ENCODE results near the gene SOX18.

Gene SOX18

GRCh38 chr20:64051561-64052325 is 2.3 kb upstream of the SOX18 start:
- no peak for DNase-seq

DNA sequence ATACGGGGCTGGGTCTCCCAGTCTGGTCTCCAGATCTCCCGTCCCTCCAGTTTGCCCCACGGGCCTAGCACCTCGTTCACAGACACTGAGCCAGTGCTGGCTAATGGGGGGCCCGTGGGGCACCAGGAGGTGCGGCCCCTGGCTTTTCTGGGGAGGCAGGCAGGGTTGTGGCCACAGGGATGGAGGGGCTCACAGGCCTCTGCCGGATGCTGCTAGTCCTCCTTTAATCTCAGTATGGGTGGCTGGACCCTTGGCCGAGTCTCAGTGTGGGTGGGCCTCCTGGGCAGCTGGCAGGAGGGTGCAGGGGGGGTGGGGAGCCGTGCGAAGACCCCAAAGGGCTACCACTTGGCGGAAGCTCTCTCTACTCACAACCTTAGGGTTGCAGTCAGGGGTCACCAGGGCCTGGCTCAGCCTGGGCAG is 1.6 kb upstream of the SOX18 start:
- DNase-seq: no peak

DNA sequence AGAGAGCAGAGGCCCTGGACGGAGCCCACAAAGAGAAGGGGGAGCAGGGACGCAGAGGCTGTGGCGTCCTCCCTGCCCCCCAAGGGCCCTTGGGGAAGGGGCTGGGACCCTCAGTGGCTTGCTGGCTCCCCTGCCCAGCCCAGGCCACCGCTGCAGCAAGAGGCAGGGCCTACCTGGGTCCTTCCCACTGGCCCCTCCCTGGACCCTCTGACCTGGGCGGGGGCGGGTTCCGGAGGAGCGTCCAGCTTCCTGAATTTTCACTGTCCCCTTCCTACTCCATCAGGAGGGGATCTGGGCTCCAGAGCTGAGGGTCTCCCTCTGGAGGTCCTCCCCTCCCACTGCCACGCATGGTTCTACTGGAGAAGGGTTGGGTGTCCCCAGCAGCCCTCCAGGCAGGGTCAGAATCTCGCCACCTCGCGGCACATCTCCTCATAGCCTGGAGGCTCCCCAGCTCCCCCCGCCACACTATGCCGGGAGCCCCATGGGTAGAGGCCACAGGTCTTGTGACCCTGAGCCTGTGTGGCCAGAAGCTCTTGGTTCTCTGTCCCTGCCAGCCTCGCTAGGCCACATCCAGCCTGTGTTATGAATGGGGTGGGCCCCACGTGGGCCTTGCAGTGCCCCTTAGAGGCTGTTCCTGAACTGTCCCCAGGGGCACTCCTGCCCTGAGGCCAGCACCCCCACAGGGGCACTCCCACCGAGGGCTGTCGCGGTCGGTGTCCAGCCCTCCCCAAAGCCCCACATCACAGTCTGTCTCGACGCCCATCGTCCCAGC is 1.0 kb upstream of the SOX18 start:
- DNase-seq: no peak

GRCh38 chr20:64049878-64050260 is 430 bp upstream of the SOX18 start:
- DNase-seq: no peak

- DNase-seq: no peak
These were observed 916 bp downstream of the SOX18 start for GRCh38 chr20:64048402-64049044.

GRCh38 chr20:64047968-64048401 is 1.5 kb downstream of the SOX18 start:
- no peak for DNase-seq

DNA sequence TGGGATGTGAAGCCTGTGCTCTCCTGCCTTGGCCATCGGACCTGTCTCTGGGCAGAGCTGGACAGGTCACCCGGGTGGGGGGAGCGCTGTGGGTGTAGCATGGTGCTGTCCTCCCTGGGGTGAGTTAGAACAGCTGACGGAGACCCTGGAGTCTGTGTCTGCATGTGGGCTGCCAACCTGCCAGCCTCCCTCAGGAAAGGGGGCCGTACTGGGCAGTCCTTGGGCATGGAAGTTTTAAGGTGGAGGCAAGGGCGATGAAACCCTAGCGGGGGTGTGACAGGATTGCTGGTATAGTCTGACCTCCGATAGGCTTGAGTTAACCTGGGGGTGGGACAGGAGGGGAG is 2.4 kb downstream of the SOX18 start:
- no peak for DNase-seq

- no peak for DNase-seq
These were observed 4.0 kb downstream of the SOX18 start for GRCh38 chr20:64045346-64046011.

DNA sequence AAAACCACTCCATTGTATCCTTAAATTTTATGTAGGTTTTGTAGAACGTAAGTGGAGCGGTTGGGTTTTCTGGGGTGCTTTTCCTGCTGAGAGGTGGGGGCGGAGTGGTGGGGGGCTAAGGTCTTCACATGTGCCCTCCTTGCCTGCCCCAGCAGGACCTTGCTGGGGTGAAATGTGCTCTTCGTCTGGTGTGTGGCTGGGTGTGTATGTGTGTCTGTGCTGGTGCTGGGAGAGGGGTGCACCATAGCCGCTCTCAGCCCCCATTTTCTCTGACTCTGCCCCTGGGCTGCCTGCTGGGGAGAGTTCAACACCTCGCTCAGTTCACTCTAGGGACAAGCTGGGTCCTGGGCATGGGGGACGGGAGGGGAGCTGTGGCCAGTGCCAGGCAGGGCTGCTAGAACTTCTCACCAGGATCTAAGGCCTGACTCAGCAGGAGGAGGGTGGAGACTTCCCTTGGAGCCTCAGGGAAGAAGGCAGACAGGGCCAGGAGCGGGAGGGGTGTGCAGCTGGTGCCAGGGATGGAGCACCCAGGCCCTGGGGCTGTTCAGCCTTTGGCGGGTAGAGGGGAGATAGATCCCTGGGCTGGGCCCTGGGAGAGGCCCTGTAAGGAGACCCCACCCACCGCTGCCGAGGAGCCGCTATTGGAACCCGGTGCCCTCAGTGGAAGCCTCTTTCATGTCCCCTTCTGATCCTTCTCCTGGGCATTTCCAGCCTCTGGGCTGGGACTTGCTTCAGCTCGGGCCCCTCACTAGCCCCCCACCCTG is 4.8 kb downstream of the SOX18 start:
- DNase-seq: no peak

GRCh38 chr20:64043768-64044167 is 5.7 kb downstream of the SOX18 start:
- no peak for DNase-seq

- no peak for DNase-seq
These were observed 7.2 kb downstream of the SOX18 start for GRCh38 chr20:64042054-64042781.

- no peak for DNase-seq
These were observed 7.7 kb downstream of the SOX18 start for GRCh38 chr20:64041781-64042053.

DNA sequence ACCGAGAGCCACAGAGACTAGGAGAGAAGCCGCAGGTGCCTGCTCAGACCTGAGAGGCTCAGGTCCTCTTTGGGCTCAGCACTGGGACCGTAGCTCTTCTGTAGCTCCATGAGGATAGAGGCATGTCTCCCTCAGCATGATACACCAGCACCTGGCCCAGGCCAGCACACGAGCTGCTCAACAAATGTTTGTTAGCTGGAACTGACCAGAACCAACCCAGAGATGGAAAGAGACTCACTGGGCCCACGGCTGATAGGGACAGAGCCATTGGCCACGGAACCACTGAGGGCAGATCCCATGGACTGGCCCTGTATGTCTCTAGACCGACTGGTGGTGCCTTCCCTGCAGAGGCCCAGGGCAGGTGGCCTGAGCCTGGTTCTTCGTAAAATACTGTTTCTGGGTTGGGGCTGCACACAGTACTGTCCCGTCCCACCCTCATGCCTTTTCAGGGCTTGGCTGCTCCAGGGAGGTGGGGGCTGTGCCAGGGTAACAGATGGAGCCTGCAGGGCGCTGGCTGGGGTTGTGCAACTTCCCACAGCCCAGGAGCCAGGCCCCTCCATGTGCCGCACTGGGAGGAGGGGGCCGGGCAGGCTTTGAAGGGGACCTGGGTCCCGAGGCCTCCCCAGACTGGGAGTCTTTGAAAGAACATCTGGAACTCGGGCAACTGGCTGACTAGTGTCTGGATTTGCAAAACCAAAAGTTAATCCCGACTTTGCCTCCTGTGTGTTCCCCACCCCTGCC is 8.2 kb downstream of the SOX18 start:
- no peak for DNase-seq

- no peak for DNase-seq
These were observed 9.0 kb downstream of the SOX18 start for GRCh38 chr20:64040231-64041039.

DNA sequence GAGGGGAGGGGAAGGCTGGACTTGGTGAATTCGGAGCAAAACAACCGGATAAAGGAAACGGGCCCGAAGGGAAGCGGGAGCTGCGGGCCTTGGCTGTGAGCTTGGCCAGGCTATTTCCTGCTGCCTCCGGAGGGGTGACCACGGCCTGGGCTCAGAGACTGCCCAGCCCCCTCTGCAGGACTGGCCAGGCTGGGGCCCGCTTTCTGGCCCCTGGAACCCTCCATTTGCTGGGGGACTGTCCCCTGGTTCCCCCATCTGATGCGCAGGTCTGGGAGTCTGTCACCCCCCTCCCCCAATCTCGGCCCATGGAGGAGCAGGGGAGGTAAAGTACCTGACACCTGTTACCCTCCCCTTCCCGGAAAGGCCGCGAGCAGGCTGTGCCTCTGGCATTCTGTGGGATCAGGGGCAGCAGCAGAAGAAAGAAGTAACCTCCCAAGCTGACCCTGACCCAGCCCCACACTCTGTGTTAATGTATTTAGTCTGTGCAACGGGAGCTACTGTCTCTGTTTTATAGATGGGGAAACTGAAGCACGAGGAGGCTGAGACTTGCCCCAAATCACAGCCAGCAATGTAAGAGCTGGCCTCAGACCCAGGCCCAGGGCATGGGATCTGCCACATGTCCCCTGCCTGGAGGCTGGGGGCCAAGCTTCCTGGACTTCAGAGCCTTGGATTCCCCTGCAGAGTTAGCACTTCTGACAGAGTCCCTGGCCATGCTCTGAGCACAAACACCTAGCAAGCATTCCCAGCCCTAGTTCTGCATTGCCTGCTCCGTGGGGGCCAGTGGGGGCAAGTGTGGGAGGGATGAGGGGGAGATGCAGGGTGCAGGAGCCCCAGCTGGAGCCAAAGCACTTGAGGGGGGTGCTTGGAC is 9.9 kb downstream of the SOX18 start:
- no peak for DNase-seq

DNA sequence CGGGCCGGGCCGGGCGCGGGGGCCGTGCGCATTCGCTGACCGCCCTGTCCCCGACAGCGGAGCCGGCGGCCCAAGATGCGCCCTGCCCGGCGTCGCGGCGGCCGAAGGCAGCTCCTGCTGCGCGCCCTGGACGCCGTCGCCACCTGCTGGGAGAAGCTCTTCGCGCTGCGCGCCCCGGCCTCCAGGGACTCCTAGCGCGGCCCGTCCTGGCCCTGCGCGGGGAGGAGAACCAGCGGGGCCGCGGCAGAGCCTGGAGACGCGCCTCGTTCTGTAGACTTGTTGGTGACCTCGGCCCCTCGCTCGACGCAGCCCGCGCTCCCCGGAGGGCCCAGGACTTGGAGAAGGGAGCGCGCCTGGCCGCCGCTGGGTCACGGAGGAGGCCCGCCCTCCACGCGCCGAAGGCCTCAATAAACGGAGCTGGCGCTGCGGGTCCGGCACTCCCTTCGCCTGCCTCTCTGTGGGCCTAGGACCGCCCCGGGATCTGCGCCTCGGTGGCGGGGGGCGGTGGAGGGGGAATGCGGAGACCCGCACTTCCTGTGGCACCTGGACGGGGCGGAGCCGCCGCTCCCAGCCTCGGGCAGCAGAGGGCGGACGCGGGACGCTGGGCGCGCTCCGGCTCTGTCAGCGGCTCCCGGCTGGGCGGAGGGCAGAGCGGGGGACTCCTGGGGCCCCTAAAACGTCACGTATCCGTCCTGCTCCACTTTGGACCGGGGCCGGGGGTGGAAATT is 10.7 kb downstream of the SOX18 start:
- peak; percentile 38 for DNase-seq

- no peak for DNase-seq
These were observed 11.2 kb downstream of the SOX18 start for GRCh38 chr20:64038224-64038564.

DNA sequence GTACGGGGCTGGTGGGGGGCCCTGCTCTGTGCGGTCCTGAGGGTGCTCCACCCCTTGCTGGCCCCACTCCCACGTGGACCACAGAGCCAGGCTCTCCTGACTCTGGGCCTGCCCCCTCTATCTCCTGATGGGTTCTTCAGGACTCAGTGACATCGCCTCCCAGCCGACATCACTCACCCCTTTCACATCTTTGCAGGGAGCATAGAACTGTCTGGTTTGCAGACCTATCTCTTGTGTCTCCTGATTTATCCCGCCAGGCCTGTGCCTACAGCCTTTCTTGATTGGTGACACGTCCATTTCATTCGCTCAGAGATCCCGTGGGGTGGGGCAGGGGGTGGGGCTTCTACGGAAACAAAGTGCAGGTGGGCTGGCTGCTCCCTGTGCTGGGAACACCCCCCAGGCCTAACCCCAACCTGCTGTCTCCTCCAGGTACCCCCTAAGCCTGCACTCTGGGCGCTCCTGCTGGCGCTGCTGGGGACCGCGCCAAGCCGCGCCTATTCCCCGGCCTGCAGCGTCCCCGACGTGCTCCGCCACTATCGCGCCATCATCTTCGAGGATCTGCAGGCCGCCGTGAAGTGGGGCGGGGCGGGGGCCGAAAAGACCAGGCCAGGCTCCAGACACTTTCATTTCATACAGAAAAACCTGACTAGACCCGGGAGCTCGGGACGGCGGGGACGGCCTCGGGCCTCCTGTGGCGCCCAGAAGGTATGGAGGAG is 11.8 kb downstream of the SOX18 start:
- no peak for DNase-seq

DNA sequence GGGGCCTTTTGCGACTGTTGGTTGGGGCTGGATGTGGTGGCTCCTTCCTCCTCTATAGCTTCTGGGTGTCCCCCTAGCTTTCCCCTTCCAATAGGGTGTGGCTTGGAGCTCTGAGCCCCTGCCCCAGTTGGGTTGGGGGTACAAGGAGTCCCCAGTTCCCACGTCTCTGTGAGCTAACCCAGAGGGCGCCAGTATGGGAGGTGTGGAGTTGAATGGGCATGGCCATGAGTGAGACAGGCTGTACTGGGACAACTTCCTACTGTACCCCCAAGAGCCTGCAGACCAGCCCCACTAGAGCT is 12.3 kb downstream of the SOX18 start:
- no peak for DNase-seq

Data from NCI-H1092 (cell line).